ENCODE results near the gene RHCG. TPM values are rescaled to one million over a fixed set of nuclear protein-coding genes. Genes with fewer than 3 reads are reported as not detected.

The RHCG gene
- total and polyA plus RNA-seq, 2 of the 13 experiments (the other 11 are each of a cell fraction or from before 2014, with no cell fraction given): not detected

DNA sequence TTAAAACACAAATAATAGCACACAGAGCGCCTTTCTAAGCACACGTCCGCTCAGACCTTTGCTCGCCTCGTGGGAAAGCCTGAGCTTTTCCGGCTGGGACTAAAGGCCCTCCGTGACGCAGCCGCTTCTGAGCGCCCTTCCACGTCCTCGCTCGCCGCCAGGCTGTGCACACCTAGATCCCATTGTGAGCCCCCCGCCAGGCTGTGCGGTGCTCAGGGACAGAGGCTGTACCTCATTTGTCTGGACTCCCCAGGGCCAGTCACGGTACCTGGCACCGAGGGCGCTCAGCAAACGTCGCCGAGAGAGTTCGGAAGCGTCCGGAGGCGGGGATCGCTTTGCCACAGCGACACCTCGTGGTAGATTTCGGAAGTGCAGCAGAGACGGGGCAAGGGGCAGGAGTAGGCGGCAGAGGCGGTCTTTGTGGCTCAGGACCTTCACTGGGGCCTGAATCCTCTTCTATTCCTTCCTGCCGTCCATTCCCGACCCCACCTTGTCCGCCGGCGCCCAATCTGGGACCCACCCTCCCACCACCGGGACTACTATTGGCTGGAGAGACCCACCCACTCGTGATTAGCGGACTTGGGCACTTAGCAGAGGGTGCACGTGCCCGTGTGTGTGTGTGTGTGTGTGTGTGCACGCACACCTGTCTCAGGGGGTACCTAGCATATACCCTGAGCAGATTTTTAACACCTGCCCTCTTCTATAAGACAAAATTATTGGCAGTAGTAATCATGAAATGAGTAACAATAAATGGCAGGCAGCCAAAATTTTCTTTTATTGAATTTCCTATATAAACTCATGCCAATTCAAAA, 65.6 kb downstream of the RHCG start (continued):
- TF ChIP-seq MEF2D (CRISPR knock-in tag; IDR thresholded peaks at IDR 0.05) (0 out of 2 replicates have a peak, but pooled peaks have one; percentile 59), RXRB (CRISPR knock-in tag; IDR thresholded peaks at IDR 0.05; ENCODE audit: borderline replicate concordance) (0 out of 2 replicates have a peak, but pooled peaks have one; percentile 12), ZBTB42 (CRISPR knock-in tag; IDR thresholded peaks at IDR 0.05) (0 out of 2 replicates have a peak, but pooled peaks have one; percentile 54), IRX3 (CRISPR knock-in tag; IDR thresholded peaks at IDR 0.05; ENCODE audit: borderline replicate concordance, low read depth) (no peak), HOXA7 (CRISPR knock-in tag; IDR thresholded peaks at IDR 0.05) (no peak), FOXK1 (CRISPR knock-in tag; IDR thresholded peaks at IDR 0.05; ENCODE audit: borderline replicate concordance, low read depth) (no peak), ZNF557 (CRISPR knock-in tag; IDR thresholded peaks at IDR 0.05) (peak; percentile 64; the same call in 1 of the 2 replicates)
- TF ChIP-seq, protein P1, sequence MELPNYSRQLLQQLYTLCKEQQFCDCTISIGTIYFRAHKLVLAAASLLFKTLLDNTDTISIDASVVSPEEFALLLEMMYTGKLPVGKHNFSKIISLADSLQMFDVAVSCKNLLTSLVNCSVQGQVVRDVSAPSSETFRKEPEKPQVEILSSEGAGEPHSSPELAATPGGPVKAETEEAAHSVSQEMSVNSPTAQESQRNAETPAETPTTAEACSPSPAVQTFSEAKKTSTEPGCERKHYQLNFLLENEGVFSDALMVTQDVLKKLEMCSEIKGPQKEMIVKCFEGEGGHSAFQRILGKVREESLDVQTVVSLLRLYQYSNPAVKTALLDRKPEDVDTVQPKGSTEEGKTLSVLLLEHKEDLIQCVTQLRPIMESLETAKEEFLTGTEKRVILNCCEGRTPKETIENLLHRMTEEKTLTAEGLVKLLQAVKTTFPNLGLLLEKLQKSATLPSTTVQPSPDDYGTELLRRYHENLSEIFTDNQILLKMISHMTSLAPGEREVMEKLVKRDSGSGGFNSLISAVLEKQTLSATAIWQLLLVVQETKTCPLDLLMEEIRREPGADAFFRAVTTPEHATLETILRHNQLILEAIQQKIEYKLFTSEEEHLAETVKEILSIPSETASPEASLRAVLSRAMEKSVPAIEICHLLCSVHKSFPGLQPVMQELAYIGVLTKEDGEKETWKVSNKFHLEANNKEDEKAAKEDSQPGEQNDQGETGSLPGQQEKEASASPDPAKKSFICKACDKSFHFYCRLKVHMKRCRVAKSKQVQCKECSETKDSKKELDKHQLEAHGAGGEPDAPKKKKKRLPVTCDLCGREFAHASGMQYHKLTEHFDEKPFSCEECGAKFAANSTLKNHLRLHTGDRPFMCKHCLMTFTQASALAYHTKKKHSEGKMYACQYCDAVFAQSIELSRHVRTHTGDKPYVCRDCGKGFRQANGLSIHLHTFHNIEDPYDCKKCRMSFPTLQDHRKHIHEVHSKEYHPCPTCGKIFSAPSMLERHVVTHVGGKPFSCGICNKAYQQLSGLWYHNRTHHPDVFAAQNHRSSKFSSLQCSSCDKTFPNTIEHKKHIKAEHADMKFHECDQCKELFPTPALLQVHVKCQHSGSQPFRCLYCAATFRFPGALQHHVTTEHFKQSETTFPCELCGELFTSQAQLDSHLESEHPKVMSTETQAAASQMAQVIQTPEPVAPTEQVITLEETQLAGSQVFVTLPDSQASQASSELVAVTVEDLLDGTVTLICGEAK (IDR thresholded peaks at IDR 0.05): no peak
- TF ChIP-seq, protein P1 (CRISPR knock-in tag; IDR thresholded peaks at IDR 0.05): peak; percentile 26; the same call in 1 of the 2 replicates
- TF ChIP-seq, protein P2, sequence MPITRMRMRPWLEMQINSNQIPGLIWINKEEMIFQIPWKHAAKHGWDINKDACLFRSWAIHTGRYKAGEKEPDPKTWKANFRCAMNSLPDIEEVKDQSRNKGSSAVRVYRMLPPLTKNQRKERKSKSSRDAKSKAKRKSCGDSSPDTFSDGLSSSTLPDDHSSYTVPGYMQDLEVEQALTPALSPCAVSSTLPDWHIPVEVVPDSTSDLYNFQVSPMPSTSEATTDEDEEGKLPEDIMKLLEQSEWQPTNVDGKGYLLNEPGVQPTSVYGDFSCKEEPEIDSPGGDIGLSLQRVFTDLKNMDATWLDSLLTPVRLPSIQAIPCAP (CRISPR knock-in tag; IDR thresholded peaks at IDR 0.05; ENCODE audit: low read depth): no peak
- TF ChIP-seq, protein P3, sequence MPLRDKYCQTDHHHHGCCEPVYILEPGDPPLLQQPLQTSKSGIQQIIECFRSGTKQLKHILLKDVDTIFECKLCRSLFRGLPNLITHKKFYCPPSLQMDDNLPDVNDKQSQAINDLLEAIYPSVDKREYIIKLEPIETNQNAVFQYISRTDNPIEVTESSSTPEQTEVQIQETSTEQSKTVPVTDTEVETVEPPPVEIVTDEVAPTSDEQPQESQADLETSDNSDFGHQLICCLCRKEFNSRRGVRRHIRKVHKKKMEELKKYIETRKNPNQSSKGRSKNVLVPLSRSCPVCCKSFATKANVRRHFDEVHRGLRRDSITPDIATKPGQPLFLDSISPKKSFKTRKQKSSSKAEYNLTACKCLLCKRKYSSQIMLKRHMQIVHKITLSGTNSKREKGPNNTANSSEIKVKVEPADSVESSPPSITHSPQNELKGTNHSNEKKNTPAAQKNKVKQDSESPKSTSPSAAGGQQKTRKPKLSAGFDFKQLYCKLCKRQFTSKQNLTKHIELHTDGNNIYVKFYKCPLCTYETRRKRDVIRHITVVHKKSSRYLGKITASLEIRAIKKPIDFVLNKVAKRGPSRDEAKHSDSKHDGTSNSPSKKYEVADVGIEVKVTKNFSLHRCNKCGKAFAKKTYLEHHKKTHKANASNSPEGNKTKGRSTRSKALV (CRISPR knock-in tag; IDR thresholded peaks at IDR 0.05): peak; percentile 86; the same call in 1 of the 2 replicates
- TF ChIP-seq, protein P4, sequence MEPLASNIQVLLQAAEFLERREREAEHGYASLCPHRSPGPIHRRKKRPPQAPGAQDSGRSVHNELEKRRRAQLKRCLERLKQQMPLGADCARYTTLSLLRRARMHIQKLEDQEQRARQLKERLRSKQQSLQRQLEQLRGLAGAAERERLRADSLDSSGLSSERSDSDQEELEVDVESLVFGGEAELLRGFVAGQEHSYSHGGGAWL (CRISPR knock-in tag; IDR thresholded peaks at IDR 0.05): peak; percentile 60; the same call in 1 of the 2 replicates
